ENCODE data around the gene PAXIP1.
"Not testable (repeated sequence)": the region's sequence is repeated elsewhere in the genome, so short reads cannot be mapped to it uniquely, and the experiment has no call there.

PAXIP1 gene

GRCh38 chr7:154947604-154948003 is 55.3 kb downstream of the PAXIP1 start:
- ChIA-PET CTCF (interaction anchor here (0.6 to 2.3 kb wide), 3 partner anchors 20 to 349 kb away, joined by 3 to 5 read pairs (median 3); no protein-coding TSS in a partner anchor), POLR2A (no interaction called here)
- TF ChIP-seq ELF4 (IDR thresholded peaks at IDR 0.05) (no peak), CTBP1 (IDR thresholded peaks at IDR 0.05; ENCODE audit: borderline replicate concordance) (no peak), ZNF384 (IDR thresholded peaks at IDR 0.05) (no peak), FOXM1 (IDR thresholded peaks at IDR 0.05; ENCODE audit: borderline replicate concordance) (no peak), SP1 (IDR thresholded peaks at IDR 0.05) (no peak), BHLHE40 (IDR thresholded peaks at IDR 0.05; ENCODE audit: borderline replicate concordance) (no peak), L3MBTL2 (conservative IDR thresholded peaks at IDR 0.05) (no peak), PKNOX1 (IDR thresholded peaks at IDR 0.05) (no peak), NFRKB (IDR thresholded peaks at IDR 0.05) (no peak), TARDBP (IDR thresholded peaks at IDR 0.05) (no peak), ARNT (IDR thresholded peaks at IDR 0.05) (no peak), SUZ12 (IDR thresholded peaks at IDR 0.05) (no peak), LEF1 (IDR thresholded peaks at IDR 0.05; ENCODE audit: borderline replicate concordance) (no peak), FOXK2 (IDR thresholded peaks at IDR 0.05) (no peak), FOXA1 (IDR thresholded peaks at IDR 0.05) (no peak), HDGF (IDR thresholded peaks at IDR 0.05; ENCODE audit: borderline replicate concordance) (no peak)
- DNase-seq (ENCODE audit: extremely low spot score): no peak

- no peak for DNase-seq (ENCODE audit: extremely low spot score)
Observed at GRCh38 chr7:154946166-154946565, 56.8 kb downstream of the PAXIP1 start.

GRCh38 chr7:154943906-154944305 is 59.0 kb downstream of the PAXIP1 start:
- POLR2A ChIA-PET: no interaction called here
- DNase-seq (ENCODE audit: extremely low spot score): no peak
- CTCF ChIA-PET: interaction anchor here (1.1 kb wide), 1 partner anchor 9 kb away, joined by 10 read pairs; no protein-coding TSS in a partner anchor
- TF ChIP-seq PKNOX1 (IDR thresholded peaks at IDR 0.05) (no peak), SUZ12 (IDR thresholded peaks at IDR 0.05) (no peak), FOXA1 (IDR thresholded peaks at IDR 0.05) (no peak), FOXK2 (IDR thresholded peaks at IDR 0.05) (no peak)

More at GRCh38 chr7:154946166-154946565, 56.8 kb downstream of the PAXIP1 start:
- no peak for TF ChIP-seq HDGF (IDR thresholded peaks at IDR 0.05; ENCODE audit: borderline replicate concordance)
- no peak for TF ChIP-seq ZNF384 (IDR thresholded peaks at IDR 0.05)
- ChIA-PET POLR2A (no interaction called here), CTCF (interaction anchor here (1.4 to 2.3 kb wide), 2 partner anchors 8 to 18 kb away, joined by 4 to 5 read pairs; no protein-coding TSS in a partner anchor)

- no peak for DNase-seq (ENCODE audit: extremely low spot score)
- CTCF ChIA-PET: interaction anchor here (0.9 to 2.6 kb wide), 2 partner anchors 11 to 402 kb away, joined by 3 to 6 read pairs; no protein-coding TSS in a partner anchor
- no peak for TF ChIP-seq NFRKB (IDR thresholded peaks at IDR 0.05)
- TF ChIP-seq SP1 (IDR thresholded peaks at IDR 0.05): no peak
- TF ChIP-seq TARDBP (IDR thresholded peaks at IDR 0.05): no peak
- no peak for TF ChIP-seq CTBP1 (IDR thresholded peaks at IDR 0.05; ENCODE audit: borderline replicate concordance)
- TF ChIP-seq HDGF (IDR thresholded peaks at IDR 0.05; ENCODE audit: borderline replicate concordance): no peak
- TF ChIP-seq ARNT (IDR thresholded peaks at IDR 0.05): no peak
- TF ChIP-seq SUZ12 (IDR thresholded peaks at IDR 0.05): no peak
- POLR2A ChIA-PET: interaction anchor here (0.6 kb wide), 1 partner anchor 313 kb away, joined by 3 read pairs; no protein-coding TSS in a partner anchor
Observed at GRCh38 chr7:154942691-154943090, 60.2 kb downstream of the PAXIP1 start.

- ChIA-PET CTCF (no interaction called here), POLR2A (no interaction called here)
- DNase-seq (ENCODE audit: extremely low spot score): no peak
- TF ChIP-seq FOXK2 (IDR thresholded peaks at IDR 0.05): no peak
- TF ChIP-seq CTBP1 (IDR thresholded peaks at IDR 0.05; ENCODE audit: borderline replicate concordance): no peak
- TF ChIP-seq HDGF (IDR thresholded peaks at IDR 0.05; ENCODE audit: borderline replicate concordance): no peak
- no peak for TF ChIP-seq ARNT (IDR thresholded peaks at IDR 0.05)
- TF ChIP-seq SUZ12 (IDR thresholded peaks at IDR 0.05): no peak
- no peak for TF ChIP-seq L3MBTL2 (conservative IDR thresholded peaks at IDR 0.05)
- TF ChIP-seq NFRKB (IDR thresholded peaks at IDR 0.05): no peak
- TF ChIP-seq FOXA1 (IDR thresholded peaks at IDR 0.05): no peak
- TF ChIP-seq PKNOX1 (IDR thresholded peaks at IDR 0.05): no peak
- no peak for TF ChIP-seq BHLHE40 (IDR thresholded peaks at IDR 0.05; ENCODE audit: borderline replicate concordance)
Observed at GRCh38 chr7:154937837-154938236, 65.1 kb downstream of the PAXIP1 start.

- POLR2A ChIA-PET; DNase-seq (ENCODE audit: extremely low spot score); CTCF ChIA-PET: not testable (repeated sequence)
Observed at GRCh38 chr7:154934353-154934952, 68.5 kb downstream of the PAXIP1 start.

DNA sequence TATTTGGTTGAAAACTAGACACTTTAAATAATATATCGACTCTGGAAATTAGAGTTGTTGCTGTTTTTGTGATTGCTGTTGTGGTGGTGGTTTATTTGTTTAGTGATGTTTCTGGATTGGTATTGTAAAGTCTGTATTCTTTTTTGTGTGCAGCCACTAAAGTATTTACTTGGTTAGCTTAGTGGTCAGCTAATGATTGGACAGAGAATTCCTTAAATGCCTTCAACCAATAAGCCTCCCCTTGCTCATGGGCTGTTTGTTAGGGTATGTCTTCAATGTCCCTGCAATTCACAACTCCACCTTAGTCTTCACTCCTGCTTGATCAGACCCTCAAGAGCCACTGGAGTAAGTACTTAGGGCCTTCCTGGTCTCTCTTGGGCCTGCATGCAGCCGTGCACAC is 71.0 kb downstream of the PAXIP1 start:
- DNase-seq (ENCODE audit: extremely low spot score): no peak
- POLR2A ChIA-PET: no interaction called here
- CTCF ChIA-PET: no interaction called here
- no peak for TF ChIP-seq LEF1 (IDR thresholded peaks at IDR 0.05; ENCODE audit: borderline replicate concordance)
- no peak for TF ChIP-seq SUZ12 (IDR thresholded peaks at IDR 0.05)
- no peak for TF ChIP-seq ZNF384 (IDR thresholded peaks at IDR 0.05)
